Adrenal gland (tissue), 12 donors: ENCODE results near the gene PXDN. TPM values are rescaled to one million over a fixed set of nuclear protein-coding genes. Genes with fewer than 3 reads are reported as not detected.

ENCODE experiments used
- DNase-seq, 7 donors: peaks; one replicate each; pipeline ENCODE4 v3.0.0-alpha.2; 2019 to 2020
- H3K27ac ChIP-seq, 5 donors: fragments of 200-600 bp; sonication (generic) in 4 of 5; 1 replicate in 3 of 5; 2 replicates in 2 of 5; pipeline versions ENCODE4 v1.5.1 to v1.8.0; 2016 to 2020; ENCODE audit warnings: mild to moderate bottlenecking in 1 of 5
- H3K27me3 ChIP-seq: fragments of 200-600 bp; 2 replicates; pipeline ENCODE4 v1.8.0; 2021
- H3K36me3 ChIP-seq, 2 donors: fragments of 200-600 bp; replicated peaks in 1 of 2; 1 replicate in 1 of 2; 2 replicates in 1 of 2; pipeline versions ENCODE4 v1.5.1 to v1.8.0; 2018 to 2022
- H3K4me1 ChIP-seq, 2 donors: fragments of 200-600 bp; replicated peaks in 1 of 2; 1 replicate in 1 of 2; 2 replicates in 1 of 2; pipeline versions ENCODE4 v1.5.1 to v1.8.0; 2018 to 2021
- H3K4me3 ChIP-seq, 4 donors: fragments of 200-600 bp; sonication (generic) in 3 of 4; one replicate each; pipeline ENCODE4 v1.5.1; 2016 to 2018
- H3K9me3 ChIP-seq, 3 donors: fragments of 200-600 bp; sonication (generic) in 1 of 3; replicated peaks in 1 of 3; 1 replicate in 2 of 3; 2 replicates in 1 of 3; pipeline versions ENCODE4 v1.5.1 to v1.8.0; 2016 to 2021
- POLR2A ChIP-seq, 2 donors: fragments of 450-650 bp; IDR thresholded peaks; one replicate each; pipeline ENCODE4 v1.6.1; 2017; ENCODE audit warnings: antibody characterized with exemption in 2 of 2, mild to moderate bottlenecking in 2 of 2, moderate library complexity in 1 of 2
- WGBS, 4 donors: extraction: QIAGEN DNeasy Blood & Tissue Kit in 2 of 4; methylation state at CpG; one replicate each; pipeline versions ENCODE4 v1.1.5 to v1.1.7; 2013 to 2017; 5-methylcytosine and 5-hydroxymethylcytosine counted together
- intact Hi-C, 2 donors: fragments of 100-400 bp; cut with DNase I; formaldehyde crosslinking; loops; one replicate each; pipeline versions ENCODE4 v1.14.1 to v1.15.0; 2022 to 2023
- polyA plus RNA-seq, 3 donors: library from polyadenylated mRNA; stranded (reverse); fragments of 200-250 nt in 2 of 3; fragments of 350-450 nt in 1 of 3; fragmentation: Illumina TruSeq in 1 of 3; extraction: RNeasy Lipid Tissue Mini Kit (QIAGEN cat#74804) in 1 of 3; gene quantifications; one replicate each; pipeline ENCODE4 v1.2.3, GENCODE V29; 2013 to 2014
- total RNA-seq, 9 donors: library from RNA; depleted of rRNA in 4 of 9; stranded (reverse); fragments of >200 nt in 4 of 9; fragments of 120-200 nt in 1 of 9; fragmentation: NEBNext Ultra II Directional in 1 of 9; extraction: Animal tissue kit (Norgen Biotek cat#: 25700) in 1 of 9; gene quantifications; one replicate each; pipeline versions ENCODE4 v1.1.0 to v1.2.4, GENCODE V29; 2013 to 2023
- TF ChIP-seq, protein P1 (sequence below), 6 experiments: fragments of 450-650 bp in 4 of 6; fragments of 200-600 bp in 2 of 6; sonication (generic) in 1 of 6; IDR thresholded peaks; 1 replicate in 5 of 6; 2 replicates in 1 of 6; pipeline versions ENCODE4 v1.5.1 to v1.8.0; 2016 to 2021; ENCODE audit warnings: antibody characterized with exemption in 6 of 6, mild to moderate bottlenecking in 2 of 6, moderate library complexity in 1 of 6
- donor health status: healthy with polysubstance abuse.
- donor health status: Bipolar disorder and iron deficiency.
- donor health status: DM: yes; HTN: yes; CAD: no.
- donor health status: DM: no; HTN: no; CAD: no.
- donor health status: DM: no; HTN: no; CAD: no.
- donor health status: DM: yes; HTN: yes; CAD: no.

Gene PXDN
- total and polyA plus RNA-seq, 12 donors = 8.5 to 39.5 (median 22.1) TPM

DNA sequence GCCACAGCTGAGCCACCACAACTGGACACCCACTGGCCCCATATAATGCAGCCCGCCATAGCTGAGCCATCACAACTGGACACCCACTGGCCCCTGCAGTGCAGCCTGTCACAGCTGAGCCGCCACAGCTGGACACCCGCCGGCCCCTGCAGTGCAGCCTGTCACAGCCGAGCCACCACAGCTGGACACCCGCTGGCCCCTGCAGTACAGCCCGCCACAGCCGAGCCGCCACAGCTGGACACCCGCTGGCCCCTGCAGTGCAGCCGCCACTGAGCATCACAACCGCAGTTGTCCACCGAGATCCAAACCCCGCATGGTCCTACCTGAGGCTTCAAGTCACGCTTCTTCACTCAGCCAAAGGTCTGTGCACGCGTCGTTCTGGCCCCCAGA is 134.2 kb downstream of the PXDN start:
- no peak overlapping the region for H3K27ac ChIP-seq
- H3K9me3 ChIP-seq = no peaks in the 10 kb centered on the region
- no peak for DNase-seq
- H3K4me1 ChIP-seq = no peaks in the 10 kb centered on the region
- intact Hi-C loops = no loop called here
- no peaks in the 10 kb centered on the region for H3K27me3 ChIP-seq
- H3K4me3 ChIP-seq = no peak overlapping the region
- WGBS, 4 donors = 78 to 89% (median 83%) methylated on average over 12 to 18 of the region's 18 CpGs
- H3K36me3 ChIP-seq = no peaks in the 10 kb centered on the region
- no peak for TF ChIP-seq POLR2A (IDR thresholded peaks at IDR 0.05)
- TF ChIP-seq, protein P1, sequence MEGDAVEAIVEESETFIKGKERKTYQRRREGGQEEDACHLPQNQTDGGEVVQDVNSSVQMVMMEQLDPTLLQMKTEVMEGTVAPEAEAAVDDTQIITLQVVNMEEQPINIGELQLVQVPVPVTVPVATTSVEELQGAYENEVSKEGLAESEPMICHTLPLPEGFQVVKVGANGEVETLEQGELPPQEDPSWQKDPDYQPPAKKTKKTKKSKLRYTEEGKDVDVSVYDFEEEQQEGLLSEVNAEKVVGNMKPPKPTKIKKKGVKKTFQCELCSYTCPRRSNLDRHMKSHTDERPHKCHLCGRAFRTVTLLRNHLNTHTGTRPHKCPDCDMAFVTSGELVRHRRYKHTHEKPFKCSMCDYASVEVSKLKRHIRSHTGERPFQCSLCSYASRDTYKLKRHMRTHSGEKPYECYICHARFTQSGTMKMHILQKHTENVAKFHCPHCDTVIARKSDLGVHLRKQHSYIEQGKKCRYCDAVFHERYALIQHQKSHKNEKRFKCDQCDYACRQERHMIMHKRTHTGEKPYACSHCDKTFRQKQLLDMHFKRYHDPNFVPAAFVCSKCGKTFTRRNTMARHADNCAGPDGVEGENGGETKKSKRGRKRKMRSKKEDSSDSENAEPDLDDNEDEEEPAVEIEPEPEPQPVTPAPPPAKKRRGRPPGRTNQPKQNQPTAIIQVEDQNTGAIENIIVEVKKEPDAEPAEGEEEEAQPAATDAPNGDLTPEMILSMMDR (IDR thresholded peaks at IDR 0.05) = no peak

DNA sequence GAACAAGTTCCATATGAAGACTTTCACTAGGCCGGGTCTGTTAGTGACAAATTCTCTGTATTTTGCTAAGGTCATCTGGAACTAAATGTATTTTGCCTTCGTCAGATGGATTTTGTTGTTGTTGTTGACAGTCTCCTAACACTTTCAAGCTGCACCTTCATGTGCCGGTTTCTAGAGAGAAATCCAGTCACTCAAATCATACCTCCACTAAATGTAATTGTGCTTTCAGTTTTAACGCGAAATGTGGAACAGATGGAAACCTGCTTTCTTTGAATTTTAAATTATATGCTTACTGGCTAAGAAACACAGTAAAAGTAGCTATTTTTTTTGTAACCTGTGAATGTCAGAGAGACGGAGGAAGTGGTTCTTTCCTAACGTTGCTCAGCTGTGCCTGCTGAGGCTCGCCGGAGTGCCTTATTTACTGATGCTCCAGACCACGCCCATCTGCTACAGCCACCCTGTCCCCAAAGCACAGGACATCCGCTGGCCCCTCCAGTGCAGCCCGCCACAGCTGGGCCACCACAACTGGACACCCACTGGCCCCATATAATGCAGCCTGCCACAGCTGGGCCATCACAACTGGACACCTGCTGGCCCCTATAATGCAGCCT is 134.7 kb downstream of the PXDN start:
- TF ChIP-seq POLR2A (IDR thresholded peaks at IDR 0.05) = no peak
- TF ChIP-seq, protein P1 (IDR thresholded peaks at IDR 0.05) = no peak
- intact Hi-C loops = no loop called here
- no peaks in the 10 kb centered on the region for H3K4me1 ChIP-seq
- no peak overlapping the region for H3K4me3 ChIP-seq
- H3K36me3 ChIP-seq = no peaks in the 10 kb centered on the region
- 73 to 77% (median 74%) methylated on average over 11 to 12 of the region's 12 CpGs for WGBS, 4 donors
- H3K27me3 ChIP-seq = no peaks in the 10 kb centered on the region
- H3K9me3 ChIP-seq = no peaks in the 10 kb centered on the region
- H3K27ac ChIP-seq = no peak overlapping the region
- no peak for DNase-seq

DNA sequence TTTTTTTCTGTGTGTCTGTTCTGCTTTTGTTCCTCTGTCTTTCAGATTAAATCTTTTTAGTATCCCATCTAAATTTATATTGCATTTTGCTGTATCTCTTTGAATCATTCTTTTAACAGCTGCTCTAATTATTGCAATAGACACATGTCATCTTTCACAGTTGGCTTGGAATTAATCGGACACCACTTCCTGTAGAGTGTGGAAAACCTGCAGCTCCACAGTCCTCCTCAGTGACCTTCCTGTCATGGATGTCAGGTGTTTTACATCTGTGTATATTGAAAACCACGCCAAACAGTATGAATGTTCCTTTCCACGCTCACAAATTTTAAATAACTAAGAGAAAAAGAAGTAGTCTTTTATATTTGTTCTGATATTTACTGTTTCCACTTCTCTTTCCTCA is 135.3 kb downstream of the PXDN start:
- no peaks in the 10 kb centered on the region for H3K36me3 ChIP-seq
- H3K9me3 ChIP-seq = no peaks in the 10 kb centered on the region
- no peak overlapping the region for H3K27ac ChIP-seq
- no peak for DNase-seq
- H3K27me3 ChIP-seq = no peaks in the 10 kb centered on the region
- no peak for TF ChIP-seq POLR2A (IDR thresholded peaks at IDR 0.05)
- TF ChIP-seq, protein P1 (IDR thresholded peaks at IDR 0.05) = no peak
- H3K4me1 ChIP-seq = no peaks in the 10 kb centered on the region
- H3K4me3 ChIP-seq = no peak overlapping the region
- WGBS, 4 donors = 71 to 78% (median 73%) methylated on average over 3 of the region's 3 CpGs
- intact Hi-C loops = no loop called here

DNA sequence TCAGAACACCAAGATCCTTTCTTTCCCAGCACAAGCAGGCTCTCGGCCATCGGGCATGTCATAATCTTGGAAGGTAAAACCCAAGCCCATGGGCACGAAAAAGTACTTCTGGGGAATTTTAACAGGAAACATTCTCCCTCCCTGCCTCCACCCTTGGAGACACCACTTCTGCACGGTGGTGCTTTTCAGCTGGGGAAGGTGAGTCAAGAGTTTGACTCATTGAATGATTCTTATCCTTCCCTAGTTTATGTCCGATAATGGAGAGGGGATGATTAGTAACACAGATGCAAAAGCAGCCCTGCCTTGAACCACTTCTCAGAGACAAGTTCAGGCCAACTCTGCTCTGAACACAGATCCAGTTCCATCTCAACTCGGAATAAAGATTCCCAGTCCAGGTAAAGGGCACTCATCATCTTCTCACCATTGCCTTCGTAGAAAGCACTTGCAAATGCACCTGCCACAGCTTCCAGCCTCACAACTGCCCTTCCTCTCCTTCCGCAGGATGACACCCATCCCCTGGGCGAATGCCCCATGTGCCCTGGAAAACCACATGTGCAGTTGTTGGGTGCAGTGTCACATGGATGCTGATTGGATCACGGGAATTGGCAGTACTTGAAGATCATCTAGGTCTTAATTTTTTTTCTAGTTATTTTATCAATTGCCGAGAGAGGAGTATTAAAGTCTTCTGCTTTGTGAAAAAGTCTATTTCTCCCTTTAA is 136.2 kb downstream of the PXDN start:
- WGBS, 4 donors = 69 to 82% (median 77%) methylated on average over 10 to 11 of the region's 11 CpGs
- H3K4me1 ChIP-seq = no peaks in the 10 kb centered on the region
- no peaks in the 10 kb centered on the region for H3K36me3 ChIP-seq
- peaks cover 2% of the 10 kb centered on the region for H3K27me3 ChIP-seq
- H3K27ac ChIP-seq = no peak overlapping the region
- intact Hi-C loops = no loop called here
- no peak overlapping the region for H3K4me3 ChIP-seq
- H3K9me3 ChIP-seq = no peaks in the 10 kb centered on the region
- DNase-seq = no peak
- TF ChIP-seq, protein P1 (IDR thresholded peaks at IDR 0.05) = no peak
- no peak for TF ChIP-seq POLR2A (IDR thresholded peaks at IDR 0.05)
